Calu3 (cell line): ENCODE results near the gene GNRHR. TPM values are rescaled to one million over a fixed set of nuclear protein-coding genes. Genes with fewer than 3 reads are reported as not detected.

Experiments used
- BruUV-seq: library from RNA; stranded (reverse); fragments of 400-500 nt; replicated peaks from 2 replicates; lab custom pipeline; 2021; lab: Mats Ljungman, UMichigan
- CTCF ChIA-PET: fragments of 300-600 bp; sonication (Branson Sonifier 250); formaldehyde crosslinking; loops from one replicate; lab custom pipeline; 2022; ENCODE audit warnings: antibody characterized with exemption; lab: Charles Lee
- DNase-seq: peaks from one replicate; pipeline ENCODE4 v3.0.0; 2022
- H3K27ac Mint-ChIP-seq: one replicate; pipeline ENCODE4 v1.8.0; 2022; ENCODE audit warnings: mixed read lengths; ENCODE audit not compliant: unreplicated experiment
- H3K27me3 Mint-ChIP-seq: one replicate; pipeline ENCODE4 v1.8.0; 2022; ENCODE audit warnings: mixed read lengths; ENCODE audit not compliant: unreplicated experiment
- H3K36me3 Mint-ChIP-seq: one replicate; pipeline ENCODE4 v1.8.0; 2022; ENCODE audit warnings: mild to moderate bottlenecking, moderate library complexity, mixed read lengths; ENCODE audit not compliant: insufficient read depth, unreplicated experiment
- H3K4me1 Mint-ChIP-seq: one replicate; pipeline ENCODE4 v1.8.0; 2022; ENCODE audit warnings: mild to moderate bottlenecking, low read depth, mixed read lengths; ENCODE audit not compliant: unreplicated experiment
- H3K4me3 Mint-ChIP-seq: one replicate; pipeline ENCODE4 v1.8.0; 2022; ENCODE audit warnings: mild to moderate bottlenecking, low read depth, moderate library complexity, mixed read lengths; ENCODE audit not compliant: unreplicated experiment
- H3K9me3 Mint-ChIP-seq: one replicate; pipeline ENCODE4 v1.8.0; 2022; ENCODE audit warnings: low read depth, mixed read lengths; ENCODE audit not compliant: unreplicated experiment
- CTCF ChIP-seq: fragments of 200-600 bp; IDR thresholded peaks from one replicate; pipeline ENCODE4 v1.8.0; 2022; ENCODE audit warnings: antibody characterized with exemption; ENCODE audit not compliant: unreplicated experiment
- intact Hi-C: fragments of 100-400 bp; cut with micrococcal nuclease; formaldehyde crosslinking; loops from one replicate; pipeline ENCODE4 v1.10.0; 2022; ENCODE audit not compliant: unreplicated experiment
- total RNA-seq: library from RNA; stranded (reverse); gene quantifications from 2 replicates; pipeline ENCODE4 v1.2.3, GENCODE V29; 2022

GNRHR gene
- total RNA-seq, 1 experiment from 2014 or later: not detected

- no peak overlapping the region for H3K4me3 Mint-ChIP-seq
- no peak overlapping the region for H3K27ac Mint-ChIP-seq
- CTCF ChIA-PET: interaction anchor here (1.0 to 1.2 kb wide), 2 partner anchors 14 to 33 kb away, joined by 3 read pairs; no protein-coding TSS in a partner anchor
- no peak for DNase-seq
- no peaks in the 10 kb centered on the region for H3K9me3 Mint-ChIP-seq
- H3K4me1 Mint-ChIP-seq: no peaks in the 10 kb centered on the region
- no peaks in the 10 kb centered on the region for H3K27me3 Mint-ChIP-seq
- no TSS peak for BruUV-seq
- intact Hi-C loops: loop anchor here (5.0 kb wide), 1 partner anchor 165 kb away; no protein-coding TSS in a partner anchor
- peak; percentile 29 for TF ChIP-seq CTCF
- H3K36me3 Mint-ChIP-seq: no peaks in the 10 kb centered on the region
These were observed 7.2 kb downstream of the GNRHR start for GRCh38 chr4:67746797-67747495.

GRCh38 chr4:67744561-67745283, 9.5 kb downstream of the GNRHR start:
- Mint-ChIP-seq H3K9me3 (no peaks in the 10 kb centered on the region), H3K4me1 (no peaks in the 10 kb centered on the region), H3K4me3 (no peak overlapping the region), H3K27me3 (no peaks in the 10 kb centered on the region), H3K36me3 (no peaks in the 10 kb centered on the region), H3K27ac (no peak overlapping the region)
- no peak for TF ChIP-seq CTCF
- CTCF ChIA-PET: no interaction called here
- no TSS peak for BruUV-seq
- intact Hi-C loops: loop anchor here (5.0 kb wide), 1 partner anchor 168 kb away; no protein-coding TSS in a partner anchor
- DNase-seq: no peak

GRCh38 chr4:67743194-67743593, 11.0 kb downstream of the GNRHR start:
- no peak overlapping the region for H3K27ac Mint-ChIP-seq
- H3K4me3 Mint-ChIP-seq: no peak overlapping the region
- TF ChIP-seq CTCF: no peak
- H3K4me1 Mint-ChIP-seq: no peaks in the 10 kb centered on the region
- no peaks in the 10 kb centered on the region for H3K9me3 Mint-ChIP-seq
- no peaks in the 10 kb centered on the region for H3K27me3 Mint-ChIP-seq
- no TSS peak for BruUV-seq
- intact Hi-C loops: no loop called here
- DNase-seq: no peak
- H3K36me3 Mint-ChIP-seq: no peaks in the 10 kb centered on the region
- CTCF ChIA-PET: no interaction called here

GRCh38 chr4:67736262-67736661, 17.9 kb downstream of the GNRHR start:
- CTCF ChIA-PET: no interaction called here

More at GRCh38 chr4:67736262-67736661, 17.9 kb downstream of the GNRHR start:
- no peaks in the 10 kb centered on the region for H3K27me3 Mint-ChIP-seq
- no peaks in the 10 kb centered on the region for H3K9me3 Mint-ChIP-seq
- H3K4me1 Mint-ChIP-seq: no peaks in the 10 kb centered on the region
- intact Hi-C loops: no loop called here
- no peaks in the 10 kb centered on the region for H3K36me3 Mint-ChIP-seq
- no peak for TF ChIP-seq CTCF
- DNase-seq: no peak
- H3K27ac Mint-ChIP-seq: no peak overlapping the region
- H3K4me3 Mint-ChIP-seq: no peak overlapping the region
- BruUV-seq: no TSS peak
